Posterior vena cava (tissue), 2 donors: ENCODE measurements around the gene NT5C. TPM values are rescaled to one million over a fixed set of nuclear protein-coding genes. Genes with fewer than 3 reads are reported as not detected.
"Not testable (repeated sequence)": the region's sequence is repeated elsewhere in the genome, so short reads cannot be mapped to it uniquely, and the experiment has no call there.

Experiments
- DNase-seq: peaks from one replicate; pipeline ENCODE4 v3.0.0-alpha.2; 2020; ENCODE audit warnings: low spot score
- intact Hi-C, 2 donors: fragments of 100-400 bp; cut with DNase I; formaldehyde crosslinking; loops; one replicate each; pipeline versions ENCODE4 v1.14.1 to v1.14.2; 2022 to 2023
- long read RNA-seq, 2 donors: library from polyadenylated mRNA; unstranded; transcript quantifications; one replicate each; pipeline ENCODE4 v2.0.0, GENCODE V29; 2020 to 2021
- total RNA-seq, 2 donors: library from RNA; stranded (reverse); fragmentation: NEBNext Ultra II Directional; extraction: Animal tissue kit (Norgen Biotek cat#: 25700); gene quantifications; one replicate each; pipeline ENCODE4 v1.2.1, GENCODE V29; 2021
- donor health status: DM: yes; HTN: yes; CAD: no.
- donor health status: DM: yes; HTN: yes; CAD: no.

The NT5C gene
- total RNA-seq: 10 to 100 TPM; 26.2 to 33.0 TPM
- long read RNA-seq, donor 1, transcript NT5C-201 (5 exons, 954 nt): major isoform, 6 of 13 reads
- long read RNA-seq, donor 1, partial matches to known transcripts: 0 of 13 reads
- long read RNA-seq, donor 1, other reads (novel, unspliced or antisense): 2 of 13 reads
- long read RNA-seq, donor 2, transcript NT5C-201 (5 exons, 954 nt): major isoform, 44 of 95 reads
- long read RNA-seq, donor 2, transcript NT5C-214 (2 exons, 503 nt): minor isoform, 7 of 95 reads
- long read RNA-seq, donor 2, partial matches to known transcripts: 7 of 95 reads
- long read RNA-seq, donor 2, other reads (novel, unspliced or antisense): 24 of 95 reads

GRCh38 chr17:75131278-75132017 is at the start of gene NT5C:
TSS of gene NT5C (minus strand) at chr17:75131742. CDS start at chr17:75131707, 35 bp downstream.
- intact Hi-C loops: no loop called here

GRCh38 chr17:75181110-75181509 is 49.6 kb upstream of the NT5C start:
- no peak for DNase-seq
- intact Hi-C loops: loop anchor here in 1 of 2 donors (10.0 kb wide), 1 partner anchor 76 kb away; the partner anchor contains the start of gene ARMC7

More at GRCh38 chr17:75131278-75132017, at the start of gene NT5C:
- peak; percentile 96 for DNase-seq

- intact Hi-C loops: loop anchor here in 1 of 2 donors (10.0 kb wide), 1 partner anchor 64 kb away; no protein-coding TSS in a partner anchor
- no peak for DNase-seq
Observed at GRCh38 chr17:75178453-75178852, 46.9 kb upstream of the NT5C start.

GRCh38 chr17:75176625-75177024 is 45.1 kb upstream of the NT5C start:
- no peak for DNase-seq
- intact Hi-C loops: loop anchor here in 1 of 2 donors (10.0 kb wide), 1 partner anchor 62 kb away; no protein-coding TSS in a partner anchor

- intact Hi-C loops: loop anchor here in 1 of 2 donors (10.0 kb wide), 1 partner anchor 60 kb away; no protein-coding TSS in a partner anchor
- DNase-seq: no peak
Observed at GRCh38 chr17:75174996-75175395, 43.5 kb upstream of the NT5C start.

GRCh38 chr17:75173526-75173925 is 42.0 kb upstream of the NT5C start:
- intact Hi-C loops: loop anchor here in 1 of 2 donors (10.0 kb wide), 1 partner anchor 59 kb away; no protein-coding TSS in a partner anchor
- DNase-seq: no peak

- no peak for DNase-seq
- intact Hi-C loops: no loop called here
Observed at GRCh38 chr17:75168998-75169397, 37.5 kb upstream of the NT5C start.

GRCh38 chr17:75164606-75165005 is 33.1 kb upstream of the NT5C start:
- DNase-seq, intact Hi-C loops: not testable (repeated sequence)

- intact Hi-C loops: no loop called here
- no peak for DNase-seq
Observed at GRCh38 chr17:75163074-75163473, 31.5 kb upstream of the NT5C start.

- no peak for DNase-seq
- intact Hi-C loops: loop anchor here in 1 of 2 donors (1.0 kb wide), 1 partner anchor 39 kb away; no protein-coding TSS in a partner anchor
Observed at GRCh38 chr17:75160211-75160610, 28.7 kb upstream of the NT5C start.

GRCh38 chr17:75159196-75160031 is 27.9 kb upstream of the NT5C start:
- intact Hi-C loops: loop anchor here in 1 of 2 donors (1.0 kb wide), 1 partner anchor 38 kb away; no protein-coding TSS in a partner anchor
- no peak for DNase-seq

GRCh38 chr17:75158480-75158879 is 26.9 kb upstream of the NT5C start:
- intact Hi-C loops, DNase-seq: not testable (repeated sequence)

- intact Hi-C loops: no loop called here
Observed at GRCh38 chr17:75155191-75155601, 23.7 kb upstream of the NT5C start.

GRCh38 chr17:75154195-75155106 is 22.9 kb upstream of the NT5C start, which contains the start of gene JPT1:
TSS of gene JPT1 (minus strand) at chr17:75154512. CDS start at chr17:75154397, 115 bp downstream.
- intact Hi-C loops: no loop called here

More at GRCh38 chr17:75155191-75155601, 23.7 kb upstream of the NT5C start:
- DNase-seq: no peak

GRCh38 chr17:75153780-75154194 is 22.2 kb upstream of the NT5C start:
- intact Hi-C loops: no loop called here
- no peak for DNase-seq

More at GRCh38 chr17:75154195-75155106, 22.9 kb upstream of the NT5C start, which contains the start of gene JPT1:
- peak; percentile 99 for DNase-seq

GRCh38 chr17:75152922-75153779 is 21.6 kb upstream of the NT5C start:
- intact Hi-C loops: no loop called here

GRCh38 chr17:75152523-75152921 is 21.0 kb upstream of the NT5C start:
- intact Hi-C loops: no loop called here

More at GRCh38 chr17:75152922-75153779, 21.6 kb upstream of the NT5C start:
- no peak for DNase-seq

More at GRCh38 chr17:75152523-75152921, 21.0 kb upstream of the NT5C start:
- no peak for DNase-seq
